GM21576 (cell line): ENCODE measurements around the gene LRRC25.
"Not testable (repeated sequence)": the region's sequence is repeated elsewhere in the genome, so short reads cannot be mapped to it uniquely, and the experiment has no call there.

Experiments used
- ATAC-seq: cut with Tn5 transposase; IDR thresholded peaks from one replicate; pipeline ENCODE4 v1.9.1; 2021; ENCODE audit warnings: mild to moderate bottlenecking, moderate library complexity; ENCODE audit not compliant: unreplicated experiment

LRRC25 gene

GRCh38 chr19:18405754-18406153, 8.3 kb upstream of the LRRC25 start:
- ATAC-seq, result not testable (repeated sequence)

- not testable (repeated sequence) for ATAC-seq
Observed at GRCh38 chr19:18402455-18403248, 5.2 kb upstream of the LRRC25 start.

DNA sequence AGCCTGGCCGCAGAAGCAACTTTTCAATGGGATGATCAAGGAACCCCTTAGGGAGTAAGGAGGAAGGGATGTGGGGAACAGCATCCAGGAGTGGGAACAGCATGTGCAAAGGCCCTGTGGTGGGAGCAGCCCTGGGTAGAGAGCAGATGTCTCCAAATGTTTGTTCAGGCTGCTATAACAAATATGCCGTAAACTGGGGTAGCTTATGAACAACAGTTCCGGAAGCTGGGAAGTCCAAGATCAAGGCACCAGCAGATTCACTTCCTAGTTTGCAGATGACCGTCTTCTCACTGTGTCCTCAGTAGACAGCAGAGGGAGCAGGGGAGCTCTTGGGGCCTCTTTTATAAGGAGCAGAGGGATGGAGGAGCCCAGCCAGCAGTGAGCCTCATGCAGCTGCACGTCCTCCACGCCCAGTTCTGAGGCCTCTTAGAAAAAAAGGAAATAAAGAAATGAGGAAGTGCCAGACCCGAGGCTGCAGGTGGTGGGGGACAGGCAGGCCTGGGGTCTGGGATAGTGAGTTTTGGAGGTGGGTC, 4.2 kb upstream of the LRRC25 start:
- no peak for ATAC-seq

- no peak for ATAC-seq
Observed at GRCh38 chr19:18399008-18399407, 1.6 kb upstream of the LRRC25 start.

DNA sequence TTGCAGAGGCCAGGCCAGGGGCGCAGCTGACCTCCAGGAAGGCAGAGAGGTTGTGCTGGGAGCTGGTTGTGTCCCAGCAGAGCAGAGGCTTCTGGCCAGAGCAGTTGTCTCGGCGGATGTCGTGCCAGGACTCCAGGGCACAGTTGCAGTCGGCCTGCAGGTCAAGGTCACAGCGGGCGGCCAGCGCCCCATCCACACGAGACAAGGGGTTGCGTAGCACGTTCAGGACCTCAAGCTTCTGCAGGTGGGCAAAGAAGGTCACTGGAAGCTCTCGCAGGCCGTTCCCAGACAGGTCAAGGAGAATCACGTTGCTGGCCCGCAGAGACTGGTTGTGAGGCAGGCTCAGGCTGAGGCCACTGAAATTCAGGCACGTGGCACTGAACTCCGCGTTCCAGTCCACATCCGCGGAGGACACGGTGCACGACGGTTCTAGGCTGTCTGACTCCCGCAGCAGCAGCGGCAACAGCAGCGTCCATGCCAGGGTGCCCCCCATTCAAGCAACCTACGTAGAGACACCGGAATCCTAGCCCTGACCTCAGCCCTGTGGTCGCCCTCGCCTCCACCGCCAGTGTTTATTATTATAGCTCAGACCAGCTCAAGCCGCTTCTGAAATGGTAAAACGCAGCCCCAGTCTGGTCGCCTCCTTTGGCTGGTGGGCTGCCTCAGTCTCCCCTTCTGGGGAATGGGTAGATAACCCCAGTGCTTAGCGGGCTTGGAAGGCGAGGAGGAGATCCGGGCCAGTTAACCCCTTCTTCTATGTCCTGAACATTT, 766 bp downstream of the LRRC25 start:
- ATAC-seq, result no peak

DNA sequence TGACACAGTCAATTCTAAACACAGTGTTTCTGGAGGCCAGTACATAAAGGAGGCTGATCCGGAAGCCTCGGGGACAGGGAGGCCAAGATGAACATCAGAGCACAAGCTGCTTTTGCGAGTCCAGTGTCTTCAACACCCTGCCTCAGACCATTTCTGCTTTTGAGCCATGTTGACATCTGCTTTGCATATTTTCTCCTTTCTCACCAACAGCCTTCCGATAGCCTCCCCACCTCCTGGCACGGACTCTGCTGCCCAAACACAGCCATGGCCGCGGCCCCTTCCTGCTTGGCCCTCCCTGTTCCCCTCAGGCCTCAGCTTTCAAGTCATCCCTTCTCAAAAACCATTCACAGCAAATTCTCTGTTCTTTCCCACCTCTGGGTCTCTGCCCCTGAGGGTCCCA, 3.6 kb downstream of the LRRC25 start:
- no peak for ATAC-seq

DNA sequence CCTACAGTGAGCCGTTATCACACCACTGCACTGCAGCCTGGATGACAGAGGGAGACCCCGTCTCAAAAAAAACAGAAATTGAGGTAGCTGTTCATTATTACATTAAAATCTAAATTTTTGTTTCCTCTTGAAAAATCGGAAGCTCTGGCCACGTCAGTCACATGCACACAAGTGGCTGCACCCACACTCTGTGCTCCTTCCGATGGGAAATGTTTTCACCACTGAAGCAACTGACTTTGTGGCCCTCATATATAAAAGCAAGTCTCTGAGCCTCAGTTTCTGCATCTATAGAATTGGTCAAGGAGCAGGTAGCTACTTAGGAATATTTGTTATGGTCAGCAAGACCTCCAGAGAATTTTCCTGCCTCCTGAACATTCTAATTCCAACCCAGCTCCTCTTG, 4.5 kb downstream of the LRRC25 start:
- ATAC-seq, result no peak

DNA sequence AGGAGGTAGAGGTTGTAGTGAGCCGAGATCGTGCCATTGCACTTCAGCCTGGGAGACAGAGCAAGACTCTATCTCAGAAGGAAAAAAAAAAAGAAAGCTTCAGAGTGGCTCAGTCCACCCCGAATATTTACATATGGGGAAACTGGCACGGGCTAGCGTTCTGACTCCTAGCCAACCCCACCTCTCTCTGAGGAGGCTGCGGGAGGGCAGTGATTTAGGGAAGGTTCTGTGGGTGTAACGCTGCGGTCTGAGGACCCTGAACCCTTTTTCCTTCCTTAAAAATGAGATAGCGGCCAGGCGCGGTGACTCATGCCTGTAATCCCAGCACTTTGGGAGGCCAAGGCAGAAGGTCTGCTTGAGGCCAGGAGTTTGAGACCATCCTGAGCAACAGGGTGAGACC, 5.0 kb downstream of the LRRC25 start:
- no peak for ATAC-seq

- no peak for ATAC-seq
Observed at GRCh38 chr19:18391509-18392075, 5.8 kb downstream of the LRRC25 start.

GRCh38 chr19:18390065-18390907, 7.1 kb downstream of the LRRC25 start:
- ATAC-seq, result no peak

GRCh38 chr19:18389726-18390064, 7.7 kb downstream of the LRRC25 start:
- ATAC-seq, result no peak

DNA sequence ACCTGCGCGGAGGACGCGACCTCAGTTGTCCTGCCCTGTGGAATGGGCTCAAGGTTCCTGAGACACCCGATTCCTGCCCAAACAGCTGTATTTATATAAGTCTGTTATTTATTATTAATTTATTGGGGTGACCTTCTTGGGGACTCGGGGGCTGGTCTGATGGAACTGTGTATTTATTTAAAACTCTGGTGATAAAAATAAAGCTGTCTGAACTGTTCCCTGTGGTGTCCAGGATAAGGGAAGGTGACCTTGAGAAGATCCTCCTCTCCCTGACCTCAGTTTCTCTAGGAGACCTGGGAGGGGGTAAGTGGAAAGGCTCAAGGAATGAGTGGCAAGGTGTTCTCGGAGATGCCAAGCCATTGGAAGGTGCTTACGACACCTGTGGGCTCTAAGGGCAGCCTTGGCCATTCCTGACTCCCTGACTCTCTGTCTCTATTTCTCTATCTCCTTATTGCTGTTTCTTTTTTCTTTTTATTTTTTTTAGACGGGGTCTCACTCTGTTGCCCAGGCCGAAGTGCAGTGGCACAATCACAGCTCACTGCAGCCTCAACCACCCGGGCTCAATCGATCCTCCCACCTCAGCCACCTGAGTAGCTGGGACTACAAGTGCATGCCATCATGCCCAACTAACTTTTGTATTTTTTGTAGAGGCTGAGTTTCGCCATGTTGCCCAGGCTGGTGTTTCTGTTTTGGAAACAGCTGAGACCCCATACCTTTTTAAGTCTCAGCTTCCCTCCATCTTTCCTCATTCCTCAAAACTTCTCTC, 8.3 kb downstream of the LRRC25 start:
- ATAC-seq, result no peak

GRCh38 chr19:18388100-18388959, 9.1 kb downstream of the LRRC25 start:
- no peak for ATAC-seq

- no peak for ATAC-seq
Observed at GRCh38 chr19:18386543-18387271, 10.7 kb downstream of the LRRC25 start.

DNA sequence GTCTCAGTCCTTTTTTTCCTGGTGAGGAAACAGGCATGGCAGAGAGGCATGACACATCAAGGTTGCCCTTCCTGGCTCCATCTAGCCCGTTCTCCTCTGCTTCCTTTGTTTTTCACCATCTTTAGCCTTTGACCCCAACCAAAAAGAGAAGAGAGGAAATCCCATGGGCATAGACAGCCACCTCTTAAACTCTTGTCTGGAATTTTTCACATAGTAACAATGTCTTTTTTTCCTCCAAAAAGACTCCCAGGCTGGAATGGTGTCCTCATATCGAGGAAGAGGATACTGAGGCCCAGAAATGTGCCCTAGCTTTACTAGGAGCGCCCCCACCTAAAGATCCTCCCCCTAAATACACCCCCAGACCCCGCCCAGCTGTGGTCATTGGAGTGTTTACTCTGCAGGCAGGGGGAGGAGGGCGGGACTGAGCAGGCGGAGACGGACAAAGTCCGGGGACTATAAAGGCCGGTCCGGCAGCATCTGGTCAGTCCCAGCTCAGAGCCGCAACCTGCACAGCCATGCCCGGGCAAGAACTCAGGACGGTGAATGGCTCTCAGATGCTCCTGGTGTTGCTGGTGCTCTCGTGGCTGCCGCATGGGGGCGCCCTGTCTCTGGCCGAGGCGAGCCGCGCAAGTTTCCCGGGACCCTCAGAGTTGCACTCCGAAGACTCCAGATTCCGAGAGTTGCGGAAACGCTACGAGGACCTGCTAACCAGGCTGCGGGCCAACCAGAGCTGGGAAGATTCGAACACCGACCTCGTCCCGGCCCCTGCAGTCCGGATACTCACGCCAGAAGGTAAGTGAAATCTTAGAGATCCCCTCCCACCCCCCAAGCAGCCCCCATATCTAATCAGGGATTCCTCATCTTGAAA, 11.5 kb downstream of the LRRC25 start, which contains the start of gene GDF15:
TSS of gene GDF15 (plus strand) at position 484 of the 868 bp plus-strand sequence. CDS start at position 516, 32 bp downstream.
- no peak for ATAC-seq

- no peak for ATAC-seq
Observed at GRCh38 chr19:18385359-18385674, 12.1 kb downstream of the LRRC25 start.

DNA sequence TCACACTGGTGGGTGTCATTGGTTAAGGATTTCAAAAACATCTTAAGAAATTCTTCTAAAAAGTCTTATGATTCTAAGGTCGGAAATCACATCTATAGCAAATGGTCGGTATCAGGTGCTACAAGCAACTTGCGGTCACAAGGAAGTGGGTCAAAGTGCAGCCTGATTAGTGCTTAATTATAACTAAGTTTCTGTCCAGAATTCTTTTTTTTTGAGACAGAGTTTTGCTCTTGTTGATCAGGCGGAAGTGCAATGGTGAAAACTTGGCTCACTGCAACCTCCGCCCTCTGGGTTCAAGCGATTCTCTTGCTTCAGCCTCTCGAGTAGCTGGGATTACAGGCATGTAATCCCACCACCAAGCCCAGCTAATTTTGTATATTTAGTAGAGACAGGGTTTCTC, 12.6 kb downstream of the LRRC25 start:
- ATAC-seq, result no peak

GRCh38 chr19:18383622-18384021, 13.8 kb downstream of the LRRC25 start:
- not testable (repeated sequence) for ATAC-seq
